Osteoblast (primary cell): ENCODE data around the gene RHBDL3. TPM values are rescaled to one million over a fixed set of nuclear protein-coding genes. Genes with fewer than 3 reads are reported as not detected.

Experiments used
- DNase-seq: peaks from one replicate; pipeline ENCODE4 v3.0.0; 2011; ENCODE audit warnings: low spot score, mixed read lengths; ENCODE audit not compliant: insufficient read length; ENCODE audit errors: missing footprints
- H2AFZ ChIP-seq: 2 replicates; pipeline ENCODE4 v1.6.0; 2011; ENCODE audit warnings: mild to moderate bottlenecking, low read length
- H3K27ac ChIP-seq: 2 replicates; pipeline ENCODE4 v1.5.1; 2011; ENCODE audit warnings: mild to moderate bottlenecking, low read depth, low read length, moderate library complexity
- H3K27me3 ChIP-seq: 2 replicates; pipeline ENCODE4 v1.6.0; 2012; ENCODE audit warnings: mild to moderate bottlenecking, control low read depth, inconsistent platforms, low read length, moderate library complexity; ENCODE audit not compliant: insufficient read depth
- H3K36me3 ChIP-seq: 2 replicates; pipeline ENCODE4 v1.5.1; 2011; ENCODE audit warnings: mild to moderate bottlenecking, low read length, control low read depth, moderate library complexity; ENCODE audit not compliant: insufficient read depth
- H3K4me1 ChIP-seq: 2 replicates; pipeline ENCODE4 v1.5.1; 2011; ENCODE audit warnings: mild to moderate bottlenecking, low read length, control low read depth, moderate library complexity; ENCODE audit not compliant: insufficient read depth
- H3K4me2 ChIP-seq: 2 replicates; pipeline ENCODE4 v1.6.0; 2011; ENCODE audit warnings: mild to moderate bottlenecking, low read length; ENCODE audit not compliant: insufficient read depth
- H3K4me3 ChIP-seq: fragments of 200-600 bp; sonication (generic); 3 replicates; pipeline ENCODE4 v1.5.1; 2012; ENCODE audit warnings: mild to moderate bottlenecking, low read length, inconsistent platforms; ENCODE audit not compliant: insufficient read depth
- H3K79me2 ChIP-seq: 2 replicates; pipeline ENCODE4 v1.6.0; 2012; ENCODE audit warnings: mild to moderate bottlenecking, low read length, control low read depth, inconsistent platforms; ENCODE audit not compliant: insufficient read depth
- H3K9me3 ChIP-seq: 2 replicates; pipeline ENCODE4 v1.5.1; 2011; ENCODE audit warnings: low read depth, low read length, control low read depth
- H4K20me1 ChIP-seq: 2 replicates; pipeline ENCODE4 v1.6.0; 2012; ENCODE audit warnings: mild to moderate bottlenecking, low read length, control low read depth; ENCODE audit not compliant: insufficient read depth
- total RNA-seq: library from RNA; depleted of rRNA; stranded (reverse); fragments of >200 nt; gene quantifications from 2 replicates; pipeline ENCODE4 v1.2.3, GENCODE V29; 2012
- TF ChIP-seq, protein P1 (sequence below): IDR thresholded peaks from 2 replicates; pipeline ENCODE4 v1.5.1; 2011; ENCODE audit warnings: mild to moderate bottlenecking, low read depth, low read length, moderate library complexity; ENCODE audit errors: extremely low read depth

Gene RHBDL3
- total RNA-seq, 1 donor, result under 0.01 TPM

DNA sequence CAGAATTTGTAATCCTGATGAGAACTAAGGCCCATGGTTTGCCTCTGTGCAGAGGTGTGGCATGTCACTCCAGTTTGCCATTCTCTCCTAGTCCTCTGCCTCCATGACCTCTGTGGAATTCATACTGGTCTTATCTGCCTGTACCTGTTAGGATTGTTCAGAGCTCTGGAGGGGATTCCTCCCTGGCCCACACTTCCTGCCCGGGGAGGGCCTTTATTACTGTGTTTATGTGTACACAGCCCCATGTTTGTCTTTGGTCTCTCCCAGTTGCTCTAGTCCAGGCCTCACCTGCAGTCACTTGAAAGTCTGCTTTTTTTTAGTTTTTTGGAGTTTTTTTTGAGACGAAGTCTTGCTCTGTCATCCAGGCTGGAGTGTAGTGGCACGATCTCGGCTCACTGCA, 36.4 kb downstream of the RHBDL3 start:
- Histone ChIP-seq H3K36me3 (no peaks in the 10 kb centered on the region), H3K4me1 (no peaks in the 10 kb centered on the region), H3K9me3 (no peaks in the 10 kb centered on the region), H3K4me3 (no peak overlapping the region), H2AFZ (no peak overlapping the region), H3K27ac (no peak overlapping the region), H4K20me1 (no peaks in the 10 kb centered on the region), H3K79me2 (no peaks in the 10 kb centered on the region), H3K27me3 (peaks cover 5% of the 10 kb centered on the region), H3K4me2 (no peak overlapping the region)
- DNase-seq, result no peak
- TF ChIP-seq, protein P1, sequence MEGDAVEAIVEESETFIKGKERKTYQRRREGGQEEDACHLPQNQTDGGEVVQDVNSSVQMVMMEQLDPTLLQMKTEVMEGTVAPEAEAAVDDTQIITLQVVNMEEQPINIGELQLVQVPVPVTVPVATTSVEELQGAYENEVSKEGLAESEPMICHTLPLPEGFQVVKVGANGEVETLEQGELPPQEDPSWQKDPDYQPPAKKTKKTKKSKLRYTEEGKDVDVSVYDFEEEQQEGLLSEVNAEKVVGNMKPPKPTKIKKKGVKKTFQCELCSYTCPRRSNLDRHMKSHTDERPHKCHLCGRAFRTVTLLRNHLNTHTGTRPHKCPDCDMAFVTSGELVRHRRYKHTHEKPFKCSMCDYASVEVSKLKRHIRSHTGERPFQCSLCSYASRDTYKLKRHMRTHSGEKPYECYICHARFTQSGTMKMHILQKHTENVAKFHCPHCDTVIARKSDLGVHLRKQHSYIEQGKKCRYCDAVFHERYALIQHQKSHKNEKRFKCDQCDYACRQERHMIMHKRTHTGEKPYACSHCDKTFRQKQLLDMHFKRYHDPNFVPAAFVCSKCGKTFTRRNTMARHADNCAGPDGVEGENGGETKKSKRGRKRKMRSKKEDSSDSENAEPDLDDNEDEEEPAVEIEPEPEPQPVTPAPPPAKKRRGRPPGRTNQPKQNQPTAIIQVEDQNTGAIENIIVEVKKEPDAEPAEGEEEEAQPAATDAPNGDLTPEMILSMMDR, result no peak

DNA sequence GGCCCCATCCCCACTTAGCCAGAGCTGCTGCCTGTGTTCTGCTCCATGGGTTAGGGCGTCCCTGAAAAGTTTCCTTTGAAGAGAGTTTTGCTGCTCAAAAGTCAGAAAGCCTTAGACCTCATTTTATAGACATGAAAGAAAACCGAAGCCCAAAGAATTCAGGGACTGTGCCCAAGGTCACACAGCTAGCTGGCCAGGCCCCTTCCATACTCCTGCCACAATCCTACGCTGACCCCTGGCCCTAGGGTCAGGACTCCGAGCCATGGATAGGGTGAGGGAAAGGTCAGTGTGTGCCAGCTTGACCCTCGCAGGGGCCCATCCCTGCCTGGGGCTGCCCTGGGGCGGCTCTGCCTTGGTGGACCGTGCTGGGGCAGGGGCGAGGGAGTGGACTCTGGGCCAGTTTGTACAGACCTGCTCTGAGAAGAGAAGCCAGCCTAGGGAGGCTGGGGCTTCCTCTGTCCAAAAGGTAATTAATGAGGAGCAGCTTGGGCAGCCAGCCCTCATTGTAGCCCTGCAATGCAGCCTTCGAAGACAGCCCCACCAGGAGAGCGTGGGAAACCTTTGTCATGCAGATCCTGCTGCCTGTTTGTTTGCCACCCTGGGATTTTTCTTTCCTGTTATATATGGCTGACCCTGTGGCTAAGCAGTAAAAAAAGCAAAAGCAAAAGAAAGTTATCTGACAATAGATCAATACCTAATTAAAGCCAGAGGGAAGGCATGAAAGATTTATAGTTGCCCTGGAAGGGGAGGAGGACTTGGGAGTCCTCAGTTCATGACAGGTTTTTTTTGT, 37.4 kb downstream of the RHBDL3 start:
- Histone ChIP-seq H2AFZ (no peak overlapping the region), H3K4me2 (no peak overlapping the region), H3K27me3 (peaks cover 7% of the 10 kb centered on the region), H3K4me3 (no peak overlapping the region), H3K36me3 (no peaks in the 10 kb centered on the region), H4K20me1 (no peaks in the 10 kb centered on the region), H3K4me1 (no peaks in the 10 kb centered on the region), H3K9me3 (no peaks in the 10 kb centered on the region), H3K27ac (no peak overlapping the region), H3K79me2 (no peaks in the 10 kb centered on the region)
- DNase-seq, result no peak
- TF ChIP-seq, protein P1, result no peak

DNA sequence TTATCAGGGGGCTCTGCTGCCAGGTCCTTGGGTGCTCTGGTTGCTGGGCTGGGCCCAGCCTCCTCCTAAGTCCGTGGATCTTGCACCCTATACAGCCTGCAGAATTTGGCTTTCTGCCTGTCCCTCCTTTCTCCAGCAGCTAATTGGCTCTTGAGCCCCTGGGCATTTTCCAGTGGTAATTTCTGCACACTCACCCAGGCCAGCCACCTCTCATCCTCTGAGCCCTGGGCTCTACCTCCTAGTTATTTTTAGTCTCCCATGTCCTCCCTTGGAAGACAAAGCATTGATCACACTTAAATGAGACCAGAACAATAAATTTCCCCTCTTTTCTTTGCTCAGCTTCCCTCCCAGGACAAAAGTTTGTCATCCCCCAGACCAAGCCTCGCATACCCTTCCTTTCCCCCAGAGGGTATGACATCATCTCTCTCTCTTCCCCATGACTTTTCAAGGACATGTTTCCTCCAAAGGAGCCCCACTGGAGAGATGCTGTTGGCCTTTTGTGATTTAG, 38.2 kb downstream of the RHBDL3 start:
- H2AFZ ChIP-seq, result no peak overlapping the region

DNA sequence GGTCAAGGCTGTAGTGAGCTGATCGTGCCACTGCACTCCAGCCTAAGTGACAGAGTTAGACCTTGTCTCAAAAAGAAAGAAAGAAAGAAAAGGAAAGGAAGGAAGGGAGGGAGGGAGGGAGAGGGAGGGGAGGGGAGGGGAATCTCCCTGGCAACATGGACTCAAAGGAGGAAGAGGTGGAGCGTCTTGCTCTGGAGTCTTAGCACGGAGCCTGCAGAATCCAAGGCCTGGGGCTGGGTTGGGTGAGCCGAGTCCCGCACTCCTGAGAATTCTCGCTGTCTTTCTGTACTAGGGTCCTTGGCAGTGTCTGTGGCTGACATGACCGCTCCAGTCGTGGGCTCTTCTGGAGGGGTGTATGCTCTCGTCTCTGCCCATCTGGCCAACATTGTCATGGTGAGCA, 39.4 kb downstream of the RHBDL3 start:
- no peaks in the 10 kb centered on the region for H3K9me3 ChIP-seq
- no peak overlapping the region for H3K27ac ChIP-seq
- TF ChIP-seq, protein P1, result no peak
- H2AFZ ChIP-seq, result no peak overlapping the region
- H3K4me3 ChIP-seq, result no peak overlapping the region
- H3K79me2 ChIP-seq, result no peaks in the 10 kb centered on the region
- H3K4me1 ChIP-seq, result no peaks in the 10 kb centered on the region
- DNase-seq, result no peak
- no peak overlapping the region for H3K4me2 ChIP-seq
- H4K20me1 ChIP-seq, result no peaks in the 10 kb centered on the region
- no peaks in the 10 kb centered on the region for H3K36me3 ChIP-seq
- peaks cover 5% of the 10 kb centered on the region for H3K27me3 ChIP-seq

More for the DNA sequence above, 38.2 kb downstream of the RHBDL3 start:
- Histone ChIP-seq H3K4me3 (no peak overlapping the region), H3K27me3 (peaks cover 10% of the 10 kb centered on the region), H3K4me2 (no peak overlapping the region), H3K4me1 (no peaks in the 10 kb centered on the region), H3K9me3 (no peaks in the 10 kb centered on the region), H3K79me2 (no peaks in the 10 kb centered on the region), H4K20me1 (no peaks in the 10 kb centered on the region), H3K27ac (no peak overlapping the region), H3K36me3 (no peaks in the 10 kb centered on the region)
- peak; percentile 71 for DNase-seq
- TF ChIP-seq, protein P1, result no peak
